ENCODE results near the gene ALDH16A1.

- TF ChIP-seq CTCF (IDR thresholded peaks at IDR 0.05) (no peak), POLR2A (IDR thresholded peaks at IDR 0.05) (no peak)
These were observed 5.5 kb downstream of the ALDH16A1 start for GRCh38 chr19:49458567-49458903.
